ENCODE measurements around the gene MBD4.
"Not testable (repeated sequence)": the region's sequence is repeated elsewhere in the genome, so short reads cannot be mapped to it uniquely, and the experiment has no call there.

MBD4 gene

DNA sequence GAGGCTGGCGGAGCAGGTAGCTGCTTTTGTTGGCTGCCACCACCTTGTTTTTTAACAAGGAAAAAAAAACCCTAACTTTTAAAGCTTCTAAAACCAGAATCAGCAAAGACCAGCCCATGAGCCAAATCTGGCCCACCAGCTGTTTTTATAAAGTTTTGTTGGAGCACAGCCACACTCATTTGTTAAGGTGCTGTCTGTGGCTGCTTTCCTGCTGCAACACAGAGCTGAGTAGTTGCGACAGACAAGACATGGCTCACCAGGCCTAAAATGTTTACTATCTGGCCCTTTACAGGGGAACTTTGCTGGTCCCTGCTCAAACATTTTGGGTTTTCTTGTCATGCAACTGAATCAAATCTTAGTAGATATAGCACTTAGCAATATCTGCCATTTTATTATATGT is 30.2 kb downstream of the MBD4 start:
- no peak for DNase-seq (ENCODE audit: low spot score)

DNA sequence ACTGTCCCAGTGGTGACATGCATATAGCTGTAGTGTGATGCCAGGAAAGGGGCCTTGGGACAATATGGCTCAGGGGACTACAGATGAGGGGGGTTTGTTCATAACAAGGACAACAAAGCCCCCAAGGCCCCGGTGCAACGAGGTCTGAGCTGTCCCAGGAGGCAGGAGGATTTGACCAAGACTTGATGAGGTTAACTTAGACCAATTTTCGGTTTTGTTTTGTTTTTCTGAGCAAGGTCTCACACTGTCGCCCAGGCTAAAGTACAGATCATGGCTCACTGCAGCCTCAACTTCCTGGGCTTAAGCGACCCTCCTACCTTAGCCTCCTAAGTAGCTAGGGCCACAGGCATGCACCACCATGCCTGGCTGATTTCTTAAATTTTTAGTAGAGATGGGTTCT is 35.1 kb downstream of the MBD4 start:
- no peak for DNase-seq (ENCODE audit: low spot score)

DNA sequence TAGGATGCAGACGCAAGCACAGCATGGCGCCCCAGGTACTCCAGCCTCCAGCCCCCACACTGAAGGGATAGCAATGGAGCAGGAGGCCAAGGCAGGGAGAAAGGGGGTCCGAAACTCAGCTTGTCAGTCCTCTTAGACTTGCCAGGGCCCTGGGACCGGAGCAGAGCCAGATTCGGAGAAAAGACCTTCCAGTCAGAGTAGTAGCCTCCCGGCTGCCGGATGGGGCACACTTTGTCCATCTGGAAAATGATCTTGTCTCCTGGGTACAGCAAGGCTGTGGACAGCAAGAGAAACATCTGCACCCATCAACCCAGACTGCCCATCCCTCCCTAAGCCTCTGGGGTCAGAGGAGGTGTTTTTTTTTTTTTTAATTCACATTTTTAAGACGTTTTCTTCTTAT is 35.6 kb downstream of the MBD4 start:
- no peak for DNase-seq (ENCODE audit: low spot score)

DNA sequence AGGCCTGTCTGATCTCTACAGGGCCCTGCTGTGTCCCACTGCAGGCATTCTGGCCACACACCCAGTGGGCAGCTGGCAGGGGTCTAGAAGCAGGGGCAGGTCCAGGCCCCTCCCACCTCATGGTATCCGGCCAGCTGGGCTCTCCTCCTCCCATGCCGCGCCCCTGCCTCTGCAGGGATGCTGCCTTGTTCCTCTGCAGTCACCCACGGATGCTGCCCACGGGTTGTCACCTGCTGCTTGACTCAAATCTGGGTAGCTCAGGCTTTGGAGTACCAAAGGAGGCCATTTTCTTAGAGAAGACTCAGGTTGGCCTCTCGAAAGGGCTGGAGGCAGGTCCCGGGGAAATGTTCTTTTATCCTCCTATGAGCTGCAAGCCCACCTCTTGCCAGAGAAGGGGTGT is 36.3 kb downstream of the MBD4 start:
- no peak for DNase-seq (ENCODE audit: low spot score)

DNA sequence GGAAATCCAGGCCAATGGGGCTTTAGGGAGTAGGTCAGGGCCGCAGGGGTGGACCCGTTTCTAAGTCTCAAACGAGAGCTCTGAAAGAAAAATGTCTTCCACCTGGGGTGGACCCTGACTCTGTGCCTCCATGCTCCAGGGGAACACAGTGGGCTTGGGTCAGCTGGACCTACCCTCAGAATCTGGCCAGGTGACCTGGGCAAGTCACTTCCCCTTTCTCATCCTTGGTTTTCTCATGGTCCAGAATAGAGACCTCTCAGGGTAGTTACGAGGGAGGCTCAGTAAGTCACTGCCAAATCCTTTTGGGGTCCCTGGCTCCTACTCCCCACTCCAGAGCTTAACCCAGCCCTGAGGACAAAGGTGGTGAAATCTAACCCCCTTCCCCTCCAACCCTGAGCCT is 37.1 kb downstream of the MBD4 start:
- DNase-seq (ENCODE audit: low spot score): no peak

DNA sequence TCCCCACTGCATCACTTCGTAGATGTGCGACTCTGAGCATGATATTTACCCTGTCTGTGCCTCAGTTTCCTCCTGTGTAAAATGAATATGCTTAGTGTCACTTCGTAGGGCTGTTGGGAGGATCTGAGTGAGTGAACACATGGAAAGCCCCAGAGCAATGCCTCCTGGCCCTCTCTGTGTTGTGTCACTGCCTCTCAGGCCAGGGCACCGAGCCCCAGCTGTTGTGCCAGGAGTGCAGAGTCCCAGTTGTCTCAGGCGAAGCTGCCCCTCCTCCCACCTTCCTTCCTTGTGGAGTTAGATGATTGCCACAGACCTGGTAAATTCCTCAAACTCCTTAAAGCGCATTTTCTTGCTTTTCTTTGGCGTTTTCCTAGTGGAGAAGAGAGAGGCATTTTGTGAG is 37.5 kb downstream of the MBD4 start:
- DNase-seq (ENCODE audit: low spot score): no peak

DNA sequence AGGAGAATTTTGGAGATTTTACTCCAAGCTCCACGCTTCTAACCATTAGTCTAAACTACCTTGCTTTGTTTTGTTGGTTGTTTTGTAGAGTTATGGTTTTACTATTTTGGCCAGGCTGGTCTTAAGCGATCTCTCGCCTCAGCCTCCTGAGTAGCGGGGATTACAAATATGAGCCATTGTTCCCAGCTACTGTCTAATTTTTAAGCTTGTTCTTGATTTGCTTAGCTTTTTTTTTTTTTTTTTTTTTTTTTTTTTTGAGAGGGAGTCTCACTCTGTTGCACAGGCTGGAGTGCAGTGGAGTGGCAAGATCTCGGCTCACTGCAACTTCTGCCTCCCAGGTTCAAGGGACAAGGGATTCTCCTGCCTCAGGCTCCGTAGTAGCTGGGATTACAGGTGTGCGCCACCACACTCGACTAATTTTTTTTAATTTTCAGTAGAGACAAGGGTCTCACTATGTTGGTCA is 39.8 kb downstream of the MBD4 start:
- no peak for DNase-seq (ENCODE audit: low spot score)

DNA sequence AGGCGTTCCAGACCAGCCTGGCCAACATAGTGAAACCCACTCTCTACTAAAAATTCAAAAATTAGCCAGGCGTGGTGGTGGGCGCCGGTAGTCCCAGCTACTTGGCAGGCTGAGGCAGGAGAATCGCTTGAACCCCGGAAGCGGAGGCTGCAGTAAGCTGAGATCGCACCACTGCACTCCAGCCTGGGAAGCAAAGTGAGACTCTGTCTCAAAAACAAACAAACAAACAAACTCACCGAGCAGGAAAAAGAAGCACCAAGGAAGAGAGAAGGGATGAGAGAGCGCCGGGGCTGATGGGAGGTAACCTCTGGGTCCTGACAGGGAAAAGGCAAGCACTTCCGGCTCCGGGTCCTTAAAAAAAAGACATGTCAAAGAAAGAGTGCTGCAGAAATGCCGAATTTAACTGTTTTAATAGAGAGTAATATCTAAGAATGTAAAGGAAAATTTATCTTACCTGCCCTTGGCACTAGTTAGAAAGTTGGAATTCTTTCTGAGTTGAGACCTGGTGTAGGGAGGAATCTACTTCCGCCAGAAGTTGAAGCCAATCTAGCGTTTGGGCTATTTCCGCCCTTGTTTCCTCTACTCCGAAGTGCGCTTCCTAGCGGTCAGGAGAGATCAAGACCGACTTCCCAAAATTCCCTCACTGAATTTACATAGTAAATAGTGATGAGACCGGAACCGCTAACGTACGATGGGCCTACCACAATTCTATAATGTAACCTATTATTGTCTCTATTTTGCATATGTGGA is 40.4 kb downstream of the MBD4 start:
- peak; percentile 83 for DNase-seq (ENCODE audit: low spot score)

DNA sequence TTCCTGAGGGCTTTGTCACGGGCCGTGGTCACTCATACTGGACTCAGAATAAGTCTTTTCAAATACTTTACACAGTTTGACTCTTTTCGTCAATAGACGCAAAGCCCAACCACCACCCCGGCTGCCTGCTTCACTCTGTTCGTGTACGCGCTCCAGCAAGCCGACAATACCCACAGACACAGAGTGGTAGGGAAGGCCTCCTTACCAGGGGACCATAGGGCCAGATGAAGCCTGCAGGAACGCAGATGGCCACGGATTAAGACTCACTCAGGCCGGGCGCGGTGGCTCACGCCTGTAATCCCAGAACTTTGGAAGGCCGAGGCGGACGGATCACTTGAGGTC is 41.0 kb downstream of the MBD4 start:
- DNase-seq (ENCODE audit: low spot score): peak; percentile 30

DNA sequence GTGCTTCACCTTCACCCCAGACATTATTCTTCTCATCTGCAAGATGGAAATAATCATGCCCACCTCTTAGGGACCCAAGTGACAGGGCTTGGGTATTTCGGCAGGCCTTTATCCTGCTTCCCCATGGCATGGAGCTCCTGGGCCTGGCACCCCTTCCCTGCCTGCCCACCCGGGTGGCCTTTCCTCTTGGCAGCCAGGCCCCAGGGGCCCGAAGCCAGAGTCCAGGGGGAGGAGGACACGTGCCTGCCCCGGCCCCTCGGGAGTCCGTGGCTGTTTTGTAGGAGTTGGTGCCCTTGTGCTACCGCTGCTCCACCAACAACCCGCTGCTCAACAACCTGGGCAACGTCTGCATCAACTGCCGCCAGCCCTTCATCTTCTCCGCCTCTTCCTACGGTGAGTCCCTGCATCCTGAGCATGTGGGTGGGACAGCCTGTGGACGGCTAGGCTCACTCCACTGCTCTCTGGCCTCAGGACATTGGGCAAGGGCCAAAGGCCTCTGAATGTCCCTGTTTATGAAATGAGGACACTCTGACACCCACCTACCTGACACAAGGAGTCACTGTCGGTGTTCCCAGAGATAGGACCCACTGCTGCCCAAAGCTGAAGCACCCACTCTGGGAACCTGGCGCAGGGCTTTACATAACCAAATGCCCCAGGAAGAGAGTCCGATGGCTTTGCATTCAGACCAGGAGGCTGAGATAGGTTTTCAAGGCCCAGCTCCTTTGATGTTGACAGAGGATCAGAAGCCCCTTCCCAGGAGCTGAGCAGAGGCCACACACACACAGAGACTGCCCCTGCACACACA is 45.8 kb downstream of the MBD4 start:
- DNase-seq (ENCODE audit: low spot score): not testable (repeated sequence)

DNA sequence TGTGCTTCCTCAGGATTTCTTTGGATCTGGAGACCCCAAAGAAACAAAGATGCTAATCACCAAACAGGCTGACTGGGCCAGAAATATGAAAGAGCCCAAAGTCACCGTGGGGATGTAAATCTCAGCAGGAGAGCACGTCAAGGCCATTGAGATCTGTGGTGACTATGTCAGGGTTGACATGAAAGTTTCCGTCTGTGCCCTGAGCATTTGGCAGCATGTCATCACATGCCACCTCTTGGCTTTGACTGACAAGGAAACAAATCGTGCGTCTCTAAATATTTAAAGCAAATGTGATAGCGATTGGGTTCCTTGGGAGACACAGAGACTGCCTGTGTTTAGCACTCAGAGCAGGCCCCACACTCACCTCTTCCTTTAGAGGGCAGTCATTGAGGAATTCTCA is 46.5 kb downstream of the MBD4 start:
- DNase-seq (ENCODE audit: low spot score): no peak

DNA sequence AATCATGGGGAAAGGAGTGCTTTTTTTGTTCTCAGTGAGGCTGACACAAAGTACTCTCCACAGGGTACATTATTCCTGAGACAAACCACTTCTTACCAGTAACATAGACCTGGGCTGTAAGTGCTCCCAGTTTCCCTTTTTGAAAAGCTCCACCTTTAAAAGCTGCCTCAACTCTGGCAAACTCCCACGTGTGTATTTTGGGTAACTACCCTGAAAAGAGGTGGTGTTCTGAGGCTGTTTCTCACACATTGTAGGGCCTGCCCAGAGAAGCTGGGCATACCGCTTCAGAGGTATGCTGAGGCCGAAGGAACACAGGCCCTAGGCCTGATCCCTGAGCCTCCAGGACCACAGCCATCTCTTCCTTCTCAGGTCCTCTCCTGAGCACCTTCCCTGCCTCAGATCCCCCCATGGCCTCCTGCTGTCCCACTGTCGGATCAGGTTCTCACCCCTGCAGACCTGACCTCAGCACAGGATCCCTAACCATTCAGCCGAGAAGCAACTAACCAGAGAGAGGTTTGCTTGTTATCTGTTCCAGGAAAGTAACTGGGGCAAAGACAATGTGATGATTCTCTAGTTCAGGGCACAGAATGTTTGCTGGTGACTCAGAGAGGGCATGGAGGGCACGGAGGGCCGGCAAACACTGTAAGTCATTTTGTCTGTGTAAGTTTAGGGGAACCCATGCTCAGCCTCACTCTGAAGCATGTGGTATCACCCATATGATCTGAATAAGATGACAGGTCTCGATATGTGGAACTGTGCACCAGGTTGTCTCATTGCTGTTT is 47.5 kb downstream of the MBD4 start:
- DNase-seq (ENCODE audit: low spot score): not testable (repeated sequence)

DNA sequence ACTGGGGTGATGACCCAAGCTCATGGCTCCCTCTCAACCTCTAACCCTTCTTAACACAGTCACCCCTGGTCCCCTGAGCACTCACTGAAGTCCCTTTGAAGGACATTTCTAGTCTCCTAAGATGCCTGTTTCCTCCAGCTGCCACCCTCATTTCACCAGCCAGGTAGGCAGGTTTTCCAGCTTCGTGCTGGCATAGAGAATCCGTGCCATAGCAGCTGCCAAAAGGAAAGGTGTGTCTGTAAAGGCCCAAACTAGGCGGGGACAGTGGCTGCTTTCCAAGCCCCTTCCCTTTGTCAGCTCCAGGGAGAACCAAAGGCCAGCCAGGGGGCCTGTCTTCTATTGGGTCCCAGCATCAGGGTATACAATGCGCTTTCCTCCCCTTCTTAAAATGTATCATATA is 48.2 kb downstream of the MBD4 start:
- DNase-seq (ENCODE audit: low spot score): not testable (repeated sequence)

DNA sequence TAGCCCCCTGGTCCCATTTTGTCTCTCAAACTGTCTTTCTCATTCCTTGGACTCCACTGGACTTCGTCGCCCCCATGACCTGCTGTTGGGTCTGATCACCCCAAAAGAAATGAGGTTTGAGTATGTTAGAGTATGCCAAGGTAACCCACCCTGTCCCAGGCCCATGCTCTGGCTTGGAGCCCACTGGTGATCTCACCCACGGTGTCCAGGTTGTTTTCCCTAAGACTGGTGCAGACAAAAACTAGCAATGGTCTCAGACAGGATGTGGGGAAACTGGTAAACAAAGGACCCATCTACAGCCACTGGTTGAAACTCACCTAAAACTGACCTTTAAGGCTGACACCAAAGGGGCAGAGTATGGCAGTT is 50.2 kb downstream of the MBD4 start:
- DNase-seq (ENCODE audit: low spot score): no peak

DNA sequence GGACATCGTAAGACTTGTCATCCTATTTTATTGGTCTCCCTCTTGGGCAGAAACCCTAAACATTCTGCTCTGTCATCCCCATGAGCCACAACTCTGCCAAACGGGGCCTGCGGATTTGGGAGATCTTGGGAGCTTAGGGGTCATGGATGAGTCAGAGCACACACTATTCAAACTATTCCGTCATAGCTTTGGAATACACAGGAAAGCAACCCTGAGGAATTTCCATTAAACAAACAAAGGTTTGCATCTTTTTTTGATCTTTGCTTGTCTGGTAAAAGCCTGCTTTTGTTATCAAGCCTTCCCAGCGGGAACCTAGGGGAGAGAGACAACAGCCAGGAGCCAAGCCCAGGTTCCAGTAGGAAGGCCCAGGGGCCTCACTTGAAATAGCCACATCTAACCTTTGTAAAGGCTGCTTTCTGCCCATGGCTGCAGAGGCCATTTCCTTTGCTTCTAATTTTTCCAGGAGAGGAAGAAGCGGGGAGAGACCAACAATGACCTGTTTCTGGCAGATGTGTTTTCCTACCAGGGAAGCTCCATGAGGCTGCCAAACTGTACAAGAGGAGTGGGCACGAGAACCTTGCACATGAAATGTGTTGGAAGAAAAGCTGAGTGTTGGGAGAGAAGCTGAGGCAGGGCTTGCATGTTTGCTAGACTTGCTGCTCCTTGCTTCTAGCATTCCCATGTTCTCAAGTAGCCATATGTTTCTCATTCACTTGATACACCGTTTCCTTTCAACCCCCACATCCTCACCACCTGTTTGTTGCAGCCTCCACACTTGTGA is 50.8 kb downstream of the MBD4 start:
- DNase-seq (ENCODE audit: low spot score): not testable (repeated sequence)

DNA sequence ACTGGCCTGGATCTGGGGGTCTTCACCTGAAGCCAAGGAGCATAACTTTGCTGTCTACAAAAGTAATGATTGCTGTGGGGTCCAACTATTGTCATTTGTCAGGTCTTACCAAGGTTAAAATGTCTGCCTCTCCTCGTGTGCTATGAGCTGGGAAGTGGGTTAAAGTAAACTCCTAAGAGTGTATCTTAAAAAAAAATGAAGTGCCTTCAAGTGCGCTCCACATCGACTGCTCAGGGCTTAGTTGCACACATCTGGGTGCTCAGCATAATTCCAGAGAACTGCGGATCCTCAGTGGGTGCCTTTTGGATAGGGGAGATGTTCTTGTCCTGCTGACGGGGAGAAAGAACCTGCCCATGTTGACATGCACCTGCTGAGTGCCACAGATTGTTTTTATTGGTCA is 52.3 kb downstream of the MBD4 start:
- peak; percentile 1 for DNase-seq (ENCODE audit: low spot score)

DNA sequence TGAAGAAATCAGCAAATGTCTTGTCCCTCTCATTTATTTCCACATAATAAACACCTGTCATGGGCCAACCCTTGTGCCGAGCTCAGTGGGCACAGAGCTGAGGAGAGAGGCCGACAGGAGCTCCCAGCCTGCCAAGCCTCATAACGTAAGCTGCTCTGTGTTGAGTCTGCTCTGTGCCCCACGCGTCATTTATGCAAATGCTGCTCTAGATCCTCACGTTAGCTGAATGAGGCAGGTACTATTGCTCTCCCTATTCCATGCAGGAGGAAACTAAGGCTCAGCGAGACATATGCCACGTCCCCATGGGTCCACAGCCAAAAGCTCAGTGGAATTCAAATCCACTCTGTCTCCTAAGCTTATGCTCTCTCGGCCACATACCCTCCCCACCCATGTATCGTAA is 52.8 kb downstream of the MBD4 start:
- DNase-seq (ENCODE audit: low spot score): no peak

DNA sequence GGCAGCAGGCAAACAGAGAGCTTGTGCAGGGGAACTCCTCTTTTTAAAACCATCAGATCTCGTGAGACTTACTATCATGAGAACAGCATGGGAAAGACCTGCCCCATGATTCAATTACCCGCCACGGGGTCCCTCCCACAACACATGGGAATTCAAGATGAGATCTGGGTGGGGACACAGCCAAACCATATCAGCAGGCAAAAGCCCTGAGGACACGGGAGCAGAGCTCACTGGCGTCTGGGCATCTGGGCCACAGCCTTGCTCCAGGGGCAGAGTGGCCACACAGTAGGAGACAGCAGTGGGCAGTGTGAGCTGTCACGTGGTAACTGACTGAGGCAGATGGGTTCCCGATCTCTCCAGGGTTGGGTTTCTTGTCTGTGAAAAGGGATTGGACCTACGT is 54.2 kb downstream of the MBD4 start:
- peak; percentile 1 for DNase-seq (ENCODE audit: low spot score)

DNA sequence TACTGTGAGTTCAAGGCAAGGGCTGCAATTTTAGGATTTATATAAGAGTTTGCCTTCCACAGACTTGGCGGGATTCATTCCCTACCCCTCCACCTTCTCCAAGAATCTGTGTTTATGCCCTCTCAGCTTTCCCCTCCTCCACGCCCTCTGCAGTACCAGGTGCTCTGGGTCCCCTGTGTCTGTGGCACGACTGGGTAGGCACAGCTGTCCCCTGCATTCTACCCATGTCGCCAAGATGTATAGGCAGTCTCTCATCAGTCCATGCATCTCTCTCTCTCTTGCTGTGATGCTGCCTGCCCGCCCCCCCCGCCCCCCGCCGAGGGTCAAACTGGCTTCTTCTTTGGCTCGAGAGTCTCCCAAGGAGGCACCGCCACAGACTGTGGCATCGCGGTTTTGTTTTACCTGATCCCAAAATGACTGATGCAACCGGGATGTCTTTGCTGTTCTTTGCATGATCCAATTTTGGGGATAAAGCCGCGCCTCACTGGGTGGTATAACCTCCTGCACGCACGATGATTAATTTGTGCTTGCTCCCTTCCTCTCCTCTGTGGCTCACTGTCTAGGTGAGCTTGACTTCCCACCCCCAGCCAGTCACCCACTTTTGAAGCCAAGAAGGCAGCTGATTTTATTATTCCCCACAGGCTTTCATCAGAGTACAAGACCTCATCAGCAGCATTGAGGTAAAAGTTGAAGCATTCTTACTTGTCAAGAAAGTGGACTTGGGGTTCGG is 55.0 kb downstream of the MBD4 start:
- DNase-seq (ENCODE audit: low spot score): peak; percentile 8

DNA sequence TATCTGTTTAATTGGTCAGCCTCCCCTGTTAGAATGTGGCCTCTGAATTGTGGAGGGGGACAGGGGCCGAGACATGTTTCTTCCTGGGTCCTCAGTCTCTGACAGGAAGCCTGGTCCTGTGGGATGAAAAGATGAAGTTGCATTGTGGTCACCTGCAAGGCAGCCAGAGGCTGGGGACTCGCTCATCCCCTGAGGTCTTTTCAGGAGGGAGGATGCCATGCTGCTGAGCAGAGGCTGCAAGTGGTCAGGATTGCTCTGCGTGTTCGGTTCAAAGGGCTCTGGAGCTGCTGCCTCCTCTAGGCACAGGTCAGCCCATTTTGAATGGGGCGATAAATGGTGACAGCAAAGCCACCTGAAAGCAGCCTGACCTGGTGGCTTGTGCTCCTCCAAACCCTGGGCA is 55.6 kb downstream of the MBD4 start:
- DNase-seq (ENCODE audit: low spot score): not testable (repeated sequence)

DNA sequence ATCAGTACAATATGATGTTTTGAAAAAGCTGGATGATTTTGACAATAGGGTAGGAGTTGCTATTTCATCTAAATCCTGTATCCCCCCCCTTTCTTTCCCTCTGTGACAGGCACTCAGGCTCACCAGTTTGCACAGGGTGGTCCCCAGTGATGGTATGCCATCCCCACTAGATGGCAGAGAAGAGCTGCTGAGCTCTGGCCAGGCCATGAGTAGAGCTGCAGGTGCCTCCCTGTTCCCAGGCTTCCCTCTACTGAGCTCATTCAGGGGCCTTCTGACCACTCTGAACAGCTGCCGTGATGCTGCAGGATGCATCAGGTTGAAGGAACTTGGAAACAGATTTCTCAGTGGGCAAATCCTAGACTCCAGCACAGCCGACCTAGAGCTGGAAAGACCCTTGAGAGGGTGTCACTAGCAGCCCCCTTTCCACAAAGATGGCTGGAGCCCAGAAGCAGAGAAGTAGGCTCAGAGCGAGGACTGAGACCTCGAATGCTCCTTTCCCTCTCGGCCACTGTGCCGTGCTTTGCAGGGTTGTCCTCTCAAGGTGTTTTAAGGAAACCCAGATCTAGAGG is 56.4 kb downstream of the MBD4 start:
- DNase-seq (ENCODE audit: low spot score): peak; percentile 86
